Endothelial cell of umbilical vein (primary cell): ENCODE measurements around the gene CYP2S1. TPM values are rescaled to one million over a fixed set of nuclear protein-coding genes. Genes with fewer than 3 reads are reported as not detected.

Experiments used
- BruUV-seq: library from RNA; stranded (reverse); fragments of 400-500 nt; replicated peaks from 2 replicates; lab custom pipeline; 2021; lab: Mats Ljungman, UMichigan
- CTCF ChIA-PET: fragments of 300-600, 350-600 bp; sonication (Branson Sonifier 250); formaldehyde crosslinking; loops from one replicate; lab custom pipeline; 2021; ENCODE audit warnings: antibody characterized with exemption, inconsistent platforms; lab: Charles Lee
- POLR2A ChIA-PET: fragments of 300-600, 350-600 bp; sonication (Branson Sonifier 250); formaldehyde crosslinking; loops from one replicate; lab custom pipeline; 2021; ENCODE audit warnings: antibody characterized with exemption, inconsistent platforms; lab: Charles Lee
- DNase-seq: peaks from one replicate; pipeline ENCODE4 v3.0.0-alpha.2; 2011; ENCODE audit warnings: low read depth, low spot score
- FAIRE-seq: peaks from 2 replicates; lab custom pipeline; 2011; peaks lifted over from hg19 to GRCh38; lab: Jason Lieb, UNC
- H2AFZ ChIP-seq: 2 replicates; pipeline ENCODE4 v1.6.0; 2012; ENCODE audit warnings: low read depth, low read length, control low read depth, inconsistent platforms
- H3K27ac ChIP-seq: 2 replicates; pipeline ENCODE4 v1.5.1; 2011; ENCODE audit warnings: low read depth, mild to moderate bottlenecking, control low read depth, low read length, moderate library complexity; ENCODE audit not compliant: insufficient read depth
- H3K27me3 ChIP-seq, 2 experiments: 2 replicates each; pipeline versions ENCODE4 v1.6.0 to v1.6.1; 2011; ENCODE audit warnings: low read length in 2 of 2, mixed read lengths in 1 of 2; ENCODE audit not compliant: control insufficient read depth in 2 of 2, insufficient read depth in 2 of 2
- H3K36me3 ChIP-seq, 2 experiments: 2 replicates in 1 of 2; 3 replicates in 1 of 2; pipeline ENCODE4 v1.5.1; 2011; ENCODE audit warnings: low read length in 2 of 2, mild to moderate bottlenecking in 1 of 2, moderate library complexity in 1 of 2; ENCODE audit not compliant: control insufficient read depth in 2 of 2, insufficient read depth in 2 of 2; ENCODE audit errors: extremely low read depth in 1 of 2
- H3K4me1 ChIP-seq: 3 replicates; pipeline ENCODE4 v1.5.1; 2011; ENCODE audit warnings: mild to moderate bottlenecking, low read length; ENCODE audit not compliant: control insufficient read depth, insufficient read depth; ENCODE audit errors: extremely low read depth
- H3K4me2 ChIP-seq: 2 replicates; pipeline ENCODE4 v1.6.1; 2011; ENCODE audit warnings: low read length, control low read depth, mixed read lengths; ENCODE audit not compliant: insufficient read depth
- H3K4me3 ChIP-seq, 3 experiments: fragments of 200-600 bp in 1 of 3; sonication (generic), shearing (Covaris generic) in 1 of 3; replicated peaks in 1 of 3; 2 replicates each; pipeline ENCODE4 v1.5.1; 2011 to 2016; ENCODE audit warnings: control low read depth in 3 of 3, low read length in 3 of 3, mild to moderate bottlenecking in 2 of 3, inconsistent platforms in 1 of 3, low read depth in 1 of 3, moderate library complexity in 1 of 3; ENCODE audit not compliant: insufficient read depth in 1 of 3
- H3K79me2 ChIP-seq: 2 replicates; pipeline ENCODE4 v1.6.0; 2012; ENCODE audit warnings: low read length, inconsistent platforms; ENCODE audit not compliant: control insufficient read depth, insufficient read depth
- H3K9ac ChIP-seq: replicated peaks from 2 replicates; pipeline ENCODE3; 2011; ENCODE audit warnings: low read length, control low read depth; ENCODE audit not compliant: insufficient read depth; ENCODE audit errors: extremely low read depth
- H3K9me1 ChIP-seq: replicated peaks from 3 replicates; pipeline ENCODE4 v1.6.0; 2011; ENCODE audit warnings: mild to moderate bottlenecking, low read length; ENCODE audit not compliant: control insufficient read depth, insufficient read depth; ENCODE audit errors: extremely low read depth
- H3K9me3 ChIP-seq: replicated peaks from 2 replicates; pipeline ENCODE4 v1.5.1; 2012; ENCODE audit warnings: low read length, inconsistent platforms; ENCODE audit not compliant: control insufficient read depth, insufficient read depth
- H4K20me1 ChIP-seq: replicated peaks from 2 replicates; pipeline ENCODE3; 2011; ENCODE audit warnings: mild to moderate bottlenecking, low read length; ENCODE audit not compliant: control insufficient read depth, insufficient read depth; ENCODE audit errors: extremely low read depth
- GATA2 ChIP-seq: IDR thresholded peaks from 2 replicates; pipeline ENCODE4 v1.7.0; 2011; ENCODE audit warnings: low read depth, mild to moderate bottlenecking, moderate library complexity, mixed read lengths, low read length; ENCODE audit not compliant: insufficient read length, insufficient read depth
- MYC ChIP-seq: IDR thresholded peaks from one replicate; pipeline ENCODE4 v1.6.1; 2011; ENCODE audit warnings: mild to moderate bottlenecking, low read depth, low read length
- POLR2A ChIP-seq: IDR thresholded peaks from 2 replicates; pipeline ENCODE4 v1.6.1; 2012; ENCODE audit warnings: low read depth, mild to moderate bottlenecking, control low read depth, low read length
- POLR2AphosphoS5 ChIP-seq: IDR thresholded peaks from 2 replicates; pipeline ENCODE4 v1.6.1; 2012; ENCODE audit warnings: low read depth, mild to moderate bottlenecking, control low read depth, low read length, moderate library complexity; ENCODE audit not compliant: insufficient read depth
- dilution Hi-C: fragments of 300-500 bp; cut with MboI; formaldehyde crosslinking; loops from one replicate; pipeline ENCODE4 v1.15.0; 2019; ENCODE audit warnings: low sequenced_read_pairs; ENCODE audit not compliant: extremely low pct_ligation_motif_present
- intact Hi-C: fragments of 100-400 bp; cut with micrococcal nuclease; formaldehyde crosslinking; loops from one replicate; pipeline ENCODE4 v1.10.0; 2022
- polyA plus RNA-seq, 4 experiments: library from polyadenylated mRNA; depleted of rRNA in 3 of 4; stranded (reverse) in 3 of 4; unstranded in 1 of 4; fragments of >200 nt; gene quantifications; 2 replicates each; pipeline versions ENCODE4 v1.2.1 to v1.2.3, GENCODE V29; 2011 to 2012; ENCODE audit warnings: missing spikeins in 1 of 4
- total RNA-seq: library from RNA; stranded (reverse); gene quantifications from 2 replicates; pipeline ENCODE4 v1.2.3, GENCODE V29; 2021

CYP2S1 gene
- total and polyA plus RNA-seq, 2 donors (not counting 3 experiments of a cell fraction or from before 2014, with no cell fraction given), result 0.98 to 4.5 TPM

- no peaks in the 10 kb centered on the region for H4K20me1 ChIP-seq
- peak overlapping the region; percentile 89 for H3K9ac ChIP-seq
- DNase-seq (no peak), FAIRE-seq (peak; percentile 62)
- peak overlapping the region; percentile 27 for H2AFZ ChIP-seq
- dilution Hi-C loops (no loop called here), intact Hi-C loops (loop anchor here (1.0 to 5.0 kb wide), 3 partner anchors 42 to 102 kb away; no protein-coding TSS in a partner anchor)
- H3K9me1 ChIP-seq, result no peaks in the 10 kb centered on the region
- H3K27me3 ChIP-seq, result no peaks in the 10 kb centered on the region
- no TSS peak for BruUV-seq
- H3K27ac ChIP-seq, result peak overlapping the region; percentile 73
- CTCF ChIA-PET, result interaction anchor here (3.8 to 5.4 kb wide), 2 partner anchors 16 to 42 kb away, joined by 24 to 50 read pairs; no protein-coding TSS in a partner anchor
- peaks cover 2 to 6% of the 10 kb centered on the region in 2 experiments for H3K36me3 ChIP-seq
- H3K4me3 ChIP-seq, result peak overlapping the region; percentile 59 to 96 (median 85)
- peaks cover 44% of the 10 kb centered on the region for H3K4me1 ChIP-seq
- H3K9me3 ChIP-seq, result no peaks in the 10 kb centered on the region
- POLR2A ChIA-PET, result no interaction called here
- peak overlapping the region; percentile 86 for H3K4me2 ChIP-seq
- TF ChIP-seq GATA2 (no peak), POLR2AphosphoS5 (peak; percentile 14), POLR2A (peak; percentile 62)
- H3K79me2 ChIP-seq, result peaks cover 52% of the 10 kb centered on the region
These were observed 27.0 kb downstream of the CYP2S1 start for GRCh38 chr19:41219924-41220567.

GRCh38 chr19:41220811-41221210 lies 27.8 kb downstream of the CYP2S1 start:
- no peak for FAIRE-seq

More at GRCh38 chr19:41220811-41221210, 27.8 kb downstream of the CYP2S1 start:
- Histone ChIP-seq H3K27me3 (no peaks in the 10 kb centered on the region), H3K4me3 (peak overlapping the region in 2 of 3 experiments; percentile 85 to 96), H3K9ac (peak overlapping the region; percentile 89), H3K79me2 (peaks cover 52% of the 10 kb centered on the region), H3K27ac (peak overlapping the region; percentile 73), H3K9me1 (no peaks in the 10 kb centered on the region), H2AFZ (no peak overlapping the region), H3K9me3 (no peaks in the 10 kb centered on the region), H3K36me3 (peaks cover 2 to 6% of the 10 kb centered on the region in 2 experiments), H4K20me1 (no peaks in the 10 kb centered on the region), H3K4me2 (peak overlapping the region; percentile 86), H3K4me1 (peaks cover 48% of the 10 kb centered on the region)
- dilution Hi-C loops, result no loop called here
- TF ChIP-seq MYC, result no peak
- TF ChIP-seq POLR2AphosphoS5, result no peak
- POLR2A ChIA-PET, result no interaction called here
- DNase-seq, result no peak
- no TSS peak for BruUV-seq
- CTCF ChIA-PET, result interaction anchor here (3.8 to 5.4 kb wide), 2 partner anchors 16 to 41 kb away, joined by 24 to 50 read pairs; no protein-coding TSS in a partner anchor
- intact Hi-C loops, result loop anchor here (5.0 kb wide), 2 partner anchors 86 to 101 kb away; no protein-coding TSS in a partner anchor
